GM21576 (cell line): ENCODE measurements around the gene PIGS.
"Not testable (repeated sequence)": the region's sequence is repeated elsewhere in the genome, so short reads cannot be mapped to it uniquely, and the experiment has no call there.

Experiments
- ATAC-seq: cut with Tn5 transposase; IDR thresholded peaks from one replicate; pipeline ENCODE4 v1.9.1; 2021; ENCODE audit warnings: mild to moderate bottlenecking, moderate library complexity; ENCODE audit not compliant: unreplicated experiment

The PIGS gene

DNA sequence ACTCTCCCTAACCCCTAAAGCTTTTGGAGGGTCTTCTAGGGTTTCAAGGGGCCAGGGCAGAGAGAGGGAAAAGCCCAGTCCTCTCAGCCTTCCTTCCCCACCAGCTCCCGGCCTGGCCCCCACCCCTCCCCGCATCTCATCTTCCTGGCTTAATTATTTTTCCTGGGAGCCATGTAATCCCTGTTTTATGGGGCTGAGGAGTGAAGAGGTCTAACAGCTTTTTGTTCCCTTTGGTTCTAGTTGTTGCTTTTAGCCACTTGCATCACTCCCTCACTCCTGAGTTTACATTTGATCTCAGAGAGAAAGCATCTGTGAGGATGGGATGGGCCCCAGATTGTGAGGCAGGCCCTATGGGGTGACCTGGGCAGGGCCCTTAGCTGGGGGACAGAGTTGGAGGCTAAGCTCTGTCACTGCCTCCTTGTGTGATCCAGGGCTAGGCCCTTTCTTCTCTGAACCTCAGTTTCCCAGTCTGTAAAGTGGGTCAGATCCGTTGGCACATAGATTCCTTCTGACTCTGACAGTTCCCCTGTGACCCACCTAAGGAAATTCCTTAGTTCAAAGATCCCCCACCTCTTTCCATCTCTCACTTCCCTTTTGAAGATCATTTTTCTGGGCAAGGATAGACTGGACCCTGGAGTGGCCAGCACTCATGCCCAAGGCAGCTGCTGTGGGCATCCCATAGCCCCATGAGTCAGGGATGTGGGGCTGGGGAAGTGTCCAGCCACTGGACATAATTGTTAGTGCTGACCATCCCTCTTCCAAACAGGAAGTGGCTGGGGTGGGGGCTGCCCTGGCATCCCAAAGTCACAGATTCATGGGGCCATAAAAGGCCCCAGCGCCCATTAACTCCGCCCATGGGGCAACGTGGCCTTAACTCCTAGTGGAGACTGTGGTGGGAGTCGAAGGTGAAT, 39.0 kb downstream of the PIGS start:
- ATAC-seq, result no peak

DNA sequence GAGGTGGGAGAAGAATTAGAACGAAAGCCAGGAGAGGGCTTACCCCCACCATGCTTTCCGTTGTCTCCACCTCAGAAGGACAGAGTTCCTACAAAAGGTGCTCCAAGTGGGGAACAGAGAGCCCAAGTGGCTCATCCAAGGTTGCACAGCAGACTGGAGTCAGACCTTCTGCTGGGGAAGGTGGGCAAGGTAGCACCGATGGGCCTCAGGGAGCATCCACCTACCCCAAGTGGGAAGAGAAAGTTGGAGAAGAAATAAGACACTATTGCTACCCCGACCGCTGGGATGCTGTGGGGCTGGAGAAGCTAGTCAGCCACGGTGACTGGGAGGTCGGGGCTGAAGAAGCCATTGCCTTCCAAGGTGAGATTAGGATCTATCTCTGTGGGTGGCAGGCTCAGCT, 40.4 kb downstream of the PIGS start:
- no peak for ATAC-seq

DNA sequence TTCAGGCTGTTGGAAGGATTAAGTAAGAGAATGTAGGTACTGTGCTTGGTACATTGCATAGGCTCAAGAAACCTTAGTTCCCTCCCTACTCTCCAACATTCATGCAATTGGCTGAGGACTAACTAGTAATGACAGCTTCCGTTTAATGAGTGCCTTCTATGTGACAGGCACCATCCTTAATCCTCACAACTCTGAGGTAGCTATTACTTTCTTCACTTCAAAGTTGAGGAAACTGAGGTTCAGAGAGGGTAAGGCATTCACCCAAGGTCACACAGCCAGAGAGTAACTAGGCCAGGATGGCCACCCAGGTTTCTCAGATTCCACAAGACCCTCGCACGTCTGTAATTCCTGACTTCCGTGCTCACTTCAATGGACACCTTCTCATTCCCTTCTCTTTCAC, 41.1 kb downstream of the PIGS start:
- no peak for ATAC-seq

DNA sequence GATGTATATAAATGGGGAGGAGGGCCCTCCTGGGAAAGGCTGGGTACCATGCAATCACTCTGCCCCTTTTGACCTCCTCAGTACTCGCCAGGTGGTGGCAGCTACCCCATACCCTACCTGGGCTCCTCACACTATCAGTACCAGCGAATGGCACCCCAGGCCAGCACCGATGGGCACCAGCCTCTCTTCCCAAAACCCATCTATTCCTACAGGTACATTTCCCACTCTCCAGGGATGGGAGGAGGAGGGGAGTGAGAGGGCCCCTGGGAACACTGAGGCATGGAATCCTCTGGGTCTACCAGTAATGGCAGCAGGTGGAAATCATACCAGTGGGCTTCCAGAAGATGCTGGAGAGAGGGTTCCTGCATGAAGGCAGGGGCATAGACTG, 42.3 kb downstream of the PIGS start:
- ATAC-seq, result no peak

DNA sequence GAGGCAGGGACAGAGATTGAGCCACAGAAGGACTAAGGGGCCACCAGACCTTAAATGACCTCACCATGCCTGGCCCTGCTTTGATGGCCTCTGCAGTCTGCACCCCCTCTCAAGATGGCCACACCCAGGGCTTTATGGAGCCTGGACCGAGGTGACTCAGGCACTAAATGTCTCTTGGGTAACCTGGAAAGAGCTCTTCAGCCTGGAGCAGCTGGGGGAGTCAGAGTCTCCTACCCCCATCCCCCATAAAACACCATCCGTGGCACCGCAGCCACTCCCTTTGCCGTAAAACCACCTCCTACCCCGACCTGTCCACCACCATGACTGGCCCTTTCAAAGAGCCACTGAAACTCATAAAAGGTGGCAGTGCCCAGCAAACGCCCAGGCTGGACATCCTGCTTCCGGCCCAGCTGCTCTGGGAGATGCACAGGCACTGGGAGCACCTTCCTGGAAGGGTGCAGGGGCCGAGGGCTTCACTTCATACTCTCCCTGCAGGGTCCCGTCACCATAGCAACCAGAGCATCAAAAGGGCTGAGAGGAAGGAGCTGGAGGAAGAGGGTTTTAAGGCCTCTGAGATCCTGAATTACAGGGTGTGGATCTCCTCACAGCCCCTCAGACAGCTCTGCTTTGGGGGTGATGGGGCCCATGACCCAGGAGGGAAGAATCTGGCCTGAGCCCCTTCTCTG, 42.9 kb downstream of the PIGS start:
- no peak for ATAC-seq

DNA sequence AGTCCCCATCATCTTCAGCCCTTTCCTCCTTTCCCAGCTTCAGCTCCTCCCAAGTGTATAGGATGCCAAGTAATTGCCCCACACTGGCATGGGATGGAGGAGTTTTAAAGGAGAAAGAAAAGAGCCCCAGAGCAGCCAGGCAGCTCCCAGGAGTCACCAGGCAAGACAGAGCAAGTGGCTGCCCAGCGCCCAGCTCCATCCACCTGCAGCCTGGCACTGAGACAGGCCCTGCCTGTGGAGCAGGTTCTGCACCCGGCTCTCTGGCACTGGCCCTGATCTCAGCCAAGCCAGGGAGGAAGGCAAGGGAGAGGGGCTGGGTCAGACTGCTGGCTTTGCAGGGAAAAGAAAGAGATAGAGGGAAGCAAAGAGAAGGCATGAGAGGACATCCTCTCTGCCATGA, 43.5 kb downstream of the PIGS start:
- no peak for ATAC-seq

DNA sequence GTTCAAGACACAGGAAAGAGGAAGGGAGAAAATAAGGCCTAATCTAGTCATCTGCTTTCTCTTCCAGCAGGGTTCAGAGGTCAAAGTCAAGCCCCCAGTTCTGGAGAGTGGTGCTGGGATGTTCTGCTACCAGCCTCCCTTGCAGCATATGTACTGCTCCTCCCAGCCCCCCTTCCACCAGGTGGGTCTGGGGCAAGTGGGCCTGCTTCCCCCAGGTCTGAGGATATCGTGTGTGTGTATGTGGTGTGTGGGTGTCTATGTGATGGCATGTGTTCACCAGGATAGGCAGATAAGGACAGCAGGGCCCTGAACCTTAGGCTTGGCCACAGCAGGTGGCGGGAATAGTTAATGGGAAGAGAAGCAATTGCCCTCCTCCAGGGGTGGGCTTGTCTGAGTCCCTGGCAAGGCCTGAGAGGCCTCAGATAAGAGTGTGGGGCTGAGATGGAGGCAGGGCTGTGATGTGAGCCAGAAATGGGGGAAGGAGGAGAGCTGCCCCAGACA, 44.1 kb downstream of the PIGS start:
- ATAC-seq, result no peak

DNA sequence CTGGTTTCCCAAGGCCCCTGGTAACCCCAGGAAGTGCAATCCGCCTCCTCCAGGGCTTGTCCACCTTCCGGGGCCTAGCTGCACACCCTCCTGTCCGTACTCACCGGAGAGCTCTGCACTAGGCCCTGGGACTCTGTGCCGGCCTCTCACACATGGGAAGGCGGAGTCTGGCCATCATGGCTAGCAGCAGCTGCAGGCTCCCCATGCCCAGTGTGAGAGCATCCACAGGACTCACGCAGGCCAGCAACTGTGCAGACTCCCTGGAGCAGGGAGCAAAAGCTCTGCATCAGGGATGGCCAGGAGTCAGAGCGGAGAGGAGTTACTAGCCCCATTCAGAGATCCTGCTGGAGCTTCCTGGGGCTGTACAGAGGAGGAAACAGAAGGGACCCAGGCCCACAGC, 44.9 kb downstream of the PIGS start:
- ATAC-seq, result no peak

DNA sequence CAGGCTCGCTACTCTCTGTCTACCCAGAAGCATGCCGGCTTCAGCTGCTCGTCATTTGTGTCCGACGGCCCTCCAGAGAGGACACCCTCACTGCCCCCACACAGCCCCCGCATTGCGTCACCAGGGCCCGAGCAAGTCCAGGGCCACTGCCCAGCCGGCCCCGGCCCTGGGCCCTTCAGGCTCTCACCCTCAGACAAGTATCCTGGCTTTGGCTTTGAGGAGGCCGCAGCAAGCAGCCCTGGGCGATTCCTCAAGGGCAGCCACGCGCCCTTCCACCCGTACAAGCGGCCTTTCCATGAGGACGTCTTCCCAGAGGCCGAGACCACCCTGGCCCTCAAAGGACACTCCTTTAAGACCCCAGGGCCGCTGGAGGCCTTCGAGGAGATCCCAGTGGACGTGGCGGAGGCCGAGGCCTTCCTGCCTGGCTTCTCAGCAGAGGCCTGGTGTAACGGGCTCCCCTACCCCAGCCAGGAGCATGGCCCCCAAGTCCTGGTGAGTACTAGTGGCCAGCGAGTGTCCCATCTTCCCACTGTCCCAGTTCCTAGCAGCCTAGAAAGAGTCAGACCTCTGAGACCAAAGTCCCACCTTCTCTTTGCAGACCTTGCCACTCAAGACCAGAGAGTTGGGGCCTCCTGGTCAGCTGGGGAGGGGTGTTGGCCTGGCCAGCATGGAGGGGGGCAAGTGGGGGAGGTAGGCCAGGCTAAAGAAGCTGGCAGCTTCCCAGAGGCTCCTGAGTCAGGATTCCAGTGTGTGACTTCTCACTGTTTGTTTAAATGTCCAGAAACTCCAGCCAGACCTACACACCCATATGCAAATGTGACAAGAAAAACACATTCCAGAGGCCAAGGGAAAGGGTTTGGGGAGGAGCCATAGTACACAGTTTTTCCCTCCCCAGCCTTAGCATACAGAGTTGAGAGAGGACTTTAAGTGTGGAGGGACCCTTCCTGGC, 46.6 kb downstream of the PIGS start:
- no peak for ATAC-seq

DNA sequence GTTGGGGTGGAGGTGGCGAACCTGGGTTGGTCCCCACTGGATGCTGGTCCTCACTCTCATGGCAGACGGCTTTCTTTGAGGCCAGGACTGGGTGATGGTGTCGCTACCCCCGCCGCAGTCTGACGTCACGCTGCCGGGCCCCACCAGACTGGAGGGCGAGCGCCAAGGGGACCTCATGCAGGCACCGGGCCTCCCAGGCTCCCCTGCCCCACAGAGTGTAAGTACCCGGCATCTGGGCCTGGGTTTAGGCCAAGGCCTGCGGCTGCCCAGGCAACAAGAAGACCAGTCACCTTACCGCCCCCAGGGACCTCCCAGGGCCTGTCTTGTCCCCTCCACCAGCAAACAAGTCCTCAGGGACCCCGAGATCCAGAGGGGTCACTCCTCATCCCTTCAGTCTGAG, 47.4 kb downstream of the PIGS start:
- ATAC-seq, result no peak

DNA sequence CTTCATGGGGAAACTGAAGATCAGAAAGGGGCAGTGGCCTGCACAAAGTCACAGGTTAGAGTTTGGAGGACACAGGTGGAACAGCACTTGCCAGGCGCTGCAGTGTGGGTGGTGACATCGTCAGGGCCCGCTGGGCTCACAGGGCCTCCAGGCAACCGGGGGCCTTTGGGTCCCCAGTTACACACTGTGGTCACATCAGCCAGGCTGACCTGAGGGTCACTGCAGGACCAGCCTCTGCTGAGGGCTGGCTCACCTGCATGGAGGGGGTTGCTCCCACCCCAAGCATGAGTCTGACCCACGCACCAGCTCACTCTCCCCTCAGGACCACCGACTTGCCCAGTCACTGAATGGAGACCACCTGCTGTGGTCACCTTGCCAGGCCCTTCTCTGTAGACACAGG, 48.1 kb downstream of the PIGS start:
- ATAC-seq, result no peak

DNA sequence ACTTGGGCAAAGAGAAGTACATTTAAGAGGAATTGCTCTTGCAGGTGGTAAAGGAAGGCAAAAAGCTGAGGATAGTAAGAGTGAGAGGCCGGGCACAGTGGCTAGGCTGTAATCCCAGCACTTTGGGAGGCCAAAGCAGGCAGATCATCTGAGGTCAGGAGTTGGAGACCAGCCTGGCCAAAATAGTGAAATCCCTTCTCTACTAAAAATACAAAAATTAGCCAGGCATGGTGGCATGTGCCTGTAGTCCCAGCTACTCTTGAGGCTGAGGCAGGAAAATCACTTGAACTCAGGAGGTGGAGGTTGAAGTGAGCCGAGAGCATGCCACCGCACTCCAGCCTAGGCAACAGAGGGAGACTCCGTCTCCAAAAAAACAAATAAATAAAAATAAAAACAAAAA, 49.0 kb downstream of the PIGS start:
- ATAC-seq, result not testable (repeated sequence)

DNA sequence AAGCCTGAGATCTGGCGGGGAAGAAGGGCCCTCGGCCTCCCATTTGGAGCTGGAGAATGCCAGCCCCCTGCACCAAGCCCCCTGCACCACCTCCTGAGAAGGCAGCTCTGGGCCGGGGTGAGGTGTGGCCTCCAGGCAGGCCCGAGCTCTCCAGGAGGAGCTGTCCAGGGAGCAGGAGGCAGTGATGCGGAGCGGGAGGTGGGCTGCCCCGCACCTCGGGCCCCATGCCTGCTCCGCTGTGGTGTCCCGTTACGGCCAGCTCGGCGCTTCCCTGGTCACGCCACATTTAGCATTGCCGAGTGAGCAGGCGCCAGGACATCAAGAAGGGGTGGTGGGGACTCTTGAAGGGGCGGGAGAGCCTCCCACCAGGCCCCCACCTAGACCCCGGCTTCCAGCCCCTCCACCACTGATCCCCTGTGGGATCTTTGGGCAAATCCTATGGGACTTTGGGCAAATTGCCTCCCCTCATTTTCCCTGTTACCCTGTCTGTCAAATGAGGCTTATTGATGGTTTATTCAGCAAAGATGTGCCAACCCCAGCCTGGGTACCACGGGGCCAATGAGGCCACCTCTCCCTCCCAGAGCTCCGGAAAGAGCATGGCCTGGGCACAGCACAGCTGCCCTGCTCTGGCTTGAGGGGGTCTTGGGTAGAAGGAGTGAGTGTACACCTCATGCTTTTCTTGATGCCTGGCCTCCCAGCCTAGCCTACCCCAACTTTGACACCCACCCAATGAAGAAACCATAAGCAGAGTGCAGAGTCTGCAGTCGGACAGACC, 49.8 kb downstream of the PIGS start:
- ATAC-seq, result no peak

DNA sequence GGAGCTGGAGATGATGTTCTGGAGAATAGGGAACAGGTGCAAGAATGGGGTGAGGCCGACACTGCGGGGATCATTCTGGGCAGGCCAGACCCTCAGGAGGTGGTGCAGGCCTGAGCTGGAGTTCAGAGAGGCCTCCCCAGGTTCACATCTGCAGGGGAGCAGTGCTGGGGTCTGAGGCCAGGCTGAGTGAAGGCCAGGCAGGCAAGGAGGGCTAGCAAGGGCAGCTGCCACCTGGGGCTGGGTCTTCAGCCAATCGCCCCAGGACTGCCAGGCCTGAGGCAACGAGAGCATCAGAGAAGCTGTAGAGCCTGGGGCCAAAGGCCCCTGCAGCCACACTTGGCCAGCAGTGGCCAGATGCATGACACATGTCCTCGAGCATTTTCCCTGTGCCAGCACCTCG, 50.6 kb downstream of the PIGS start:
- no peak for ATAC-seq

DNA sequence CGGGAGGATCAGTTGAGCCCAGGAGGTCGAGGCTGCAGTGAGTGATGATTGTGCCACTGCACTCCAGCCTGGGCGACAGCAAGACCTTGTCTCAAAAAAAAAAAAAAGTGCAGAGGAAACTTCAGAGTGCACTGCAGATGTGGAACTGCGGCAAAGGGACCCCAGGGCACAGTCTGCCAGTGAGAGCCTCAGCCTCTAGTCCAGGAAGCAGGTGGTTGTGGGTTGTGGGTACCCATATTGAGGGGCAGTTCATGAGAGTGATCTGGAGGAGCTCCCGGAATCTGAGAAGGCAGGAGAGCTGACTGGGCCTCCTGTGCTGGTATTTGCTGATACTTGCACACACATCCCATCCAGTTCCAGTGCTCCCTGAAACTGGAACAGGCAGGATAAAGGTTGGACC, 52.1 kb downstream of the PIGS start:
- ATAC-seq, result no peak

DNA sequence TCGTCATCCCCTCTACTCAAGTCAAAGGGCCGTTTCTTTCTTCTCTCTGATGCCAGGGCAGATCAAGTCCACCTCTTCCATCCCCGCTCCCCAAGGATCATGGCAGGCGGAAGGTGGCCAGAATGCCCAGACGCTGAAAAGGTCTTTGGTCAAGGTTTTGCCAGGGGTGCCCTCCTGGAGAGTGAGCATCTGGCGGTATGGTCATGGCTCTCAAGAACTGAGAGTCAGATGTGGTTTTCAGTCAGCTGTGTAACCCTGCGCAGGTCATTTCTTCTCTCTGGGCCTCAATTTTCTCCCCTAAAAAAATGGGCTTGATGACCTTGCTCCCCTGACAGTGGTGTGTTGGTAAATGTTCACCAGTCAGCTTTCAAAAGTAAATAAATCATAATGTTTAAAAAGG, 52.7 kb downstream of the PIGS start:
- no peak for ATAC-seq

DNA sequence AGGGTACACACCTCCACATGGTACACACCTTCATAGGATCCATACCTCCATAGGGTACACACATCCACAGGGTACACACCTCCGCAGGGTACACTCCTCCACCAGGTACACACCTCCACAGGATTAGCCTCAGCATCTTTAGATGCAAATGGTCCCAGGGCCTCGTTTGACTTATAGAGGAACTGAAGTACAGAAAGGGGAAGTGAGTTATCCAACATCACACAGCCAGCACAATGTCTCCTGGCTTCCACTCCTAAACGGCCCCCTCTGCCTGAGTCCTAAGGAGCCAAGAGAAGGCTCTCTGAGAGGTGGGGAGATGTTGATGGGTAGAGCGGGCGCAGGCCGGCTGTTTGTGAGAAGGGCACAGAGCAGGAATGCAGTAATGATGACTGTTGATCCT, 53.2 kb downstream of the PIGS start:
- ATAC-seq, result no peak

DNA sequence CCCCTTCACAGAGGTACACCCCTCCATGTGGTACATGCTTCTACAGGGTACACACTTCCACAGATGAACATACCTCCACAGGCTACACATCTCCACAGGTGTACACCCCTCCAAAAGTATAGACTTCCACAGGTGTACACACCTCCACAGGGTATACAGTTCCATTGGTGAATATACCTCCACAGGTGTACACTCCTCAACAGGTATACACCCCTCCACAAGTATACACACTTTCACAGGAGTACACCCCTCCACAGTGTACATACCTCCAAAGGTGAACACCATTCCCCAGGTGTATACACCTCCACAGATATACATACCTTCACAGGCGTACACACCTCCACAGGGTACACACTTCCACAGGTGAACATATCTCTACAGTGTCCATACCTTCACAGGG, 55.8 kb downstream of the PIGS start:
- ATAC-seq, result no peak

DNA sequence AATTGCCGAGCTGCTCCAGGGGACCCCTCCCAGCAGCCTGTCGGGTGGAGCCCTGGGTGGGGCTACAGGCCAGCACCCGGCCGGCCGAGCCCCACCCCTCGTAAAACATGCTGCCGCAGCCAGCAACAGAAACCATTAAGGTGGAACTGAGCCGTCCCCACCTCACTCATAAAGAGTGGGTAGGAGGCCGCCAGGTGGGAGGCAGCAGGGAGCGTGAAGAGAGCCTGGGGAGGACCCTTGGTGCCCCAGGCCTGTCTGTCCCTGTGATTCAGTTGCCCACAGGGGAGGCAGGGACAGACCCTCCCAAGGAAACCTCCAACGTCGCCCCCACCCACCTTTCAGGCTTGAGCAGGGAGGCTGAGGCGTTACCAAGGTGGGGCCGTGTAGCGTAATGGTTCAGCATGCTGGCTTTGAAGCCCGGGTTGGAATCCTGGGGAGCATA, 56.7 kb downstream of the PIGS start:
- no peak for ATAC-seq

DNA sequence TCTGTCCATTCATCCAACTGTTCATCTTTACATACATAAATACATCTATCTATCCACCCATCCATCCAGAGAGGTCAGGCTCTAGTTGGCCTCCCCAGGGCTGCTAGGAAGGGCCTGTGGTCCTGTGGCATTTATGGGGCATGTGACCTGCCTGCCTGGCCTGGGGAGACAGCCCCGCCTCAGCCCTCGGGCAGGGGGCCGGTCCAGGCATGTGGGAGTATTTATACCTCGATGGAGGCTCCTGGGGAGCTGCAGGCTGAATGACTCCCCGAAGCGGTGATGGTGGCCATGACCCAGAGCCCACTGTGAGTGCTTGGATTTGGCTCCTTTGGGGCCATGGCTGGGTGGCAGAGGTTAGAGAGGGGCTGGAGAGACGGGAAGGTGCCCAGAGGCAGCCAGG, 57.8 kb downstream of the PIGS start:
- no peak for ATAC-seq
